WTC11 (cell line): Measurements from ENCODE around the gene TTC4. TPM values are rescaled to one million over a fixed set of nuclear protein-coding genes. Genes with fewer than 3 reads are reported as not detected.

ENCODE experiments used
- ATAC-seq: fragments of 200-7000 bp; cut with Tn5 transposase; 2 replicates; pipeline ENCODE4 v1.10.0; 2021; ENCODE audit warnings: mild to moderate bottlenecking, moderate library complexity
- CTCF ChIA-PET: fragments of 300-600 bp; sonication (Branson Sonifier 250); formaldehyde crosslinking; loops from one replicate; lab custom pipeline; 2021; ENCODE audit warnings: antibody characterized with exemption; lab: Charles Lee
- POLR2A ChIA-PET: fragments of 350-600 bp; sonication (Branson Sonifier 250); formaldehyde crosslinking; loops from one replicate; lab custom pipeline; 2021; ENCODE audit warnings: antibody characterized with exemption; lab: Charles Lee
- DNase-seq: peaks from one replicate; pipeline ENCODE4 v3.0.0; 2021; ENCODE audit warnings: low spot score
- H3K27ac Mint-ChIP-seq: 2 replicates; pipeline ENCODE4 v1.8.0; 2021; ENCODE audit warnings: mixed read lengths
- H3K27me3 Mint-ChIP-seq: 2 replicates; pipeline ENCODE4 v1.8.0; 2021; ENCODE audit warnings: low read depth, mild to moderate bottlenecking, moderate library complexity, mixed read lengths
- H3K36me3 Mint-ChIP-seq: 2 replicates; pipeline ENCODE4 v1.8.0; 2021; ENCODE audit warnings: mixed read lengths
- H3K4me1 Mint-ChIP-seq: 2 replicates; pipeline ENCODE4 v1.8.0; 2022; ENCODE audit warnings: mixed read lengths
- H3K4me3 Mint-ChIP-seq: 2 replicates; pipeline ENCODE4 v1.8.0; 2021; ENCODE audit warnings: mild to moderate bottlenecking, moderate library complexity, mixed read lengths
- H3K9me3 Mint-ChIP-seq: 2 replicates; pipeline ENCODE4 v1.8.0; 2021; ENCODE audit warnings: mixed read lengths
- ATF3 ChIP-seq: sonication (generic); formaldehyde crosslinking; conservative IDR thresholded peaks from 2 replicates; pipeline ENCODE4 v1.8.1; 2022; ENCODE audit warnings: mild to moderate bottlenecking, missing genetic modification reagents
- CBFB ChIP-seq: sonication (generic); formaldehyde crosslinking; IDR thresholded peaks from 2 replicates; pipeline ENCODE4 v1.8.1; 2022; ENCODE audit warnings: mild to moderate bottlenecking, low read depth, missing genetic modification reagents
- CREB1 ChIP-seq: sonication (generic); formaldehyde crosslinking; IDR thresholded peaks from 2 replicates; pipeline ENCODE4 v1.8.0; 2023; ENCODE audit warnings: mild to moderate bottlenecking, missing genetic modification reagents
- CREM ChIP-seq: sonication (generic); formaldehyde crosslinking; IDR thresholded peaks from 2 replicates; pipeline ENCODE4 v1.8.1; 2022; ENCODE audit warnings: mild to moderate bottlenecking, missing genetic modification reagents, moderate library complexity
- ESRRA ChIP-seq: sonication (generic); formaldehyde crosslinking; IDR thresholded peaks from 2 replicates; pipeline ENCODE4 v1.8.1; 2022; ENCODE audit warnings: mild to moderate bottlenecking, missing genetic modification reagents, borderline replicate concordance
- ETV6 ChIP-seq: sonication (generic); formaldehyde crosslinking; IDR thresholded peaks from 2 replicates; pipeline ENCODE4 v1.8.1; 2022; ENCODE audit warnings: mild to moderate bottlenecking, missing genetic modification reagents
- FOXP1 ChIP-seq: sonication (generic); formaldehyde crosslinking; IDR thresholded peaks from 2 replicates; pipeline ENCODE4 v1.8.0; 2022; ENCODE audit warnings: missing genetic modification reagents, mild to moderate bottlenecking, moderate library complexity, borderline replicate concordance
- IRF2 ChIP-seq: sonication (generic); formaldehyde crosslinking; IDR thresholded peaks from 2 replicates; pipeline ENCODE4 v1.8.0; 2022; ENCODE audit warnings: low read depth, missing genetic modification reagents, borderline replicate concordance
- KAT7 ChIP-seq: sonication (generic); formaldehyde crosslinking; IDR thresholded peaks from 2 replicates; pipeline ENCODE4 v1.8.1; 2023; ENCODE audit warnings: missing genetic modification reagents, mild to moderate bottlenecking, borderline replicate concordance
- MLX ChIP-seq: sonication (generic); formaldehyde crosslinking; IDR thresholded peaks from 2 replicates; pipeline ENCODE4 v1.8.1; 2023; ENCODE audit warnings: mild to moderate bottlenecking, missing genetic modification reagents, moderate library complexity
- NFYB ChIP-seq: sonication (generic); formaldehyde crosslinking; conservative IDR thresholded peaks from 2 replicates; pipeline ENCODE4 v1.8.0; 2022; ENCODE audit warnings: low read depth, missing genetic modification reagents
- NR2C2 ChIP-seq: sonication (generic); formaldehyde crosslinking; IDR thresholded peaks from 2 replicates; pipeline ENCODE4 v1.8.0; 2022; ENCODE audit warnings: mild to moderate bottlenecking, missing genetic modification reagents
- OVOL2 ChIP-seq: fragments of 250-450 bp; sonication (Bioruptor Pico); IDR thresholded peaks from 2 replicates; pipeline ENCODE4 v1.9.0; 2021; ENCODE audit warnings: mild to moderate bottlenecking, borderline replicate concordance
- USF2 ChIP-seq: sonication (generic); formaldehyde crosslinking; IDR thresholded peaks from 2 replicates; pipeline ENCODE4 v1.8.1; 2023; ENCODE audit warnings: mild to moderate bottlenecking, missing genetic modification reagents, moderate library complexity
- ZMAT4 ChIP-seq: fragments of 250-450 bp; sonication (Bioruptor Pico); IDR thresholded peaks from 2 replicates; pipeline ENCODE4 v1.9.0; 2021; ENCODE audit warnings: mild to moderate bottlenecking
- ZSCAN18 ChIP-seq: fragments of 250-450 bp; sonication (Bioruptor Pico); IDR thresholded peaks from 2 replicates; pipeline ENCODE4 v2.1.2; 2022; ENCODE audit warnings: mild to moderate bottlenecking, moderate library complexity
- total RNA-seq: library from RNA; stranded (reverse); gene quantifications from 3 replicates; pipeline ENCODE4 v1.2.3, GENCODE V29; 2021
- TF ChIP-seq, protein P1 (sequence below): fragments of 200-600 bp; IDR thresholded peaks from 2 replicates; pipeline ENCODE4 v1.8.0; 2022; ENCODE audit warnings: antibody characterized with exemption
- TF ChIP-seq, protein P2 (sequence below): sonication (generic); formaldehyde crosslinking; IDR thresholded peaks from 2 replicates; pipeline ENCODE4 v1.8.1; 2022; ENCODE audit warnings: low read depth, missing genetic modification reagents, borderline replicate concordance

The TTC4 gene
- total RNA-seq, 1 experiment from 2014 or later, result 18.8 TPM

- TF ChIP-seq USF2 (no peak), CREM (CRISPR knock-in tag) (no peak), ETV6 (no peak), NR2C2 (no peak), ZMAT4 (CRISPR knock-in tag) (no peak), KAT7 (no peak)
- TF ChIP-seq, protein P1, sequence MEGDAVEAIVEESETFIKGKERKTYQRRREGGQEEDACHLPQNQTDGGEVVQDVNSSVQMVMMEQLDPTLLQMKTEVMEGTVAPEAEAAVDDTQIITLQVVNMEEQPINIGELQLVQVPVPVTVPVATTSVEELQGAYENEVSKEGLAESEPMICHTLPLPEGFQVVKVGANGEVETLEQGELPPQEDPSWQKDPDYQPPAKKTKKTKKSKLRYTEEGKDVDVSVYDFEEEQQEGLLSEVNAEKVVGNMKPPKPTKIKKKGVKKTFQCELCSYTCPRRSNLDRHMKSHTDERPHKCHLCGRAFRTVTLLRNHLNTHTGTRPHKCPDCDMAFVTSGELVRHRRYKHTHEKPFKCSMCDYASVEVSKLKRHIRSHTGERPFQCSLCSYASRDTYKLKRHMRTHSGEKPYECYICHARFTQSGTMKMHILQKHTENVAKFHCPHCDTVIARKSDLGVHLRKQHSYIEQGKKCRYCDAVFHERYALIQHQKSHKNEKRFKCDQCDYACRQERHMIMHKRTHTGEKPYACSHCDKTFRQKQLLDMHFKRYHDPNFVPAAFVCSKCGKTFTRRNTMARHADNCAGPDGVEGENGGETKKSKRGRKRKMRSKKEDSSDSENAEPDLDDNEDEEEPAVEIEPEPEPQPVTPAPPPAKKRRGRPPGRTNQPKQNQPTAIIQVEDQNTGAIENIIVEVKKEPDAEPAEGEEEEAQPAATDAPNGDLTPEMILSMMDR, result no peak
These were observed 9.2 kb upstream of the TTC4 start (continued) for GRCh38 chr1:54706419-54706818.

DNA sequence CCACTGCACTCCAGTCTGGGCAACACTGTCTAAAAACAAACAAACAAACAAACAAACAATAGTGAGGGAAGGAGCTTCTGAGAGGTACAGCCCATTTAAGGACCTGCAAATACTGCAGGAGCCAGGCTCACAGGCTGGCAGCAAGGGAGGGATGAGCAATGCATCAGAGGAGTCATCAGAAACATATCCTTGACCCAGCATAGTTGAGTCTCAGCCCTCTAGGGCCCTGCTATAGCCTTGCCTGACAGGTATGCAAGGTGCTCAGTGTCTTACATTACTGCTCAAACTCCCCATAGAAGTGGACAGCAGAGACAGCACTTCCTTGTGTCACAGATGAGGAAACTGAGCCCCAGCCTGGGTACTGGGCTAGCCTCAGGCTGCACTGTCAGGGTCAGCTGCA, 7.3 kb upstream of the TTC4 start:
- H3K27me3 Mint-ChIP-seq, result peaks cover 15% of the 10 kb centered on the region
- POLR2A ChIA-PET, result no interaction called here

More for the DNA sequence above, 7.3 kb upstream of the TTC4 start:
- H3K9me3 Mint-ChIP-seq, result no peaks in the 10 kb centered on the region
- DNase-seq, result no peak
- CTCF ChIA-PET, result no interaction called here
- H3K36me3 Mint-ChIP-seq, result no peaks in the 10 kb centered on the region
- no peak for TF ChIP-seq MLX
- TF ChIP-seq FOXP1, result no peak
- TF ChIP-seq NFYB, result no peak
- TF ChIP-seq ESRRA (CRISPR knock-in tag), result no peak
- TF ChIP-seq ZSCAN18 (CRISPR knock-in tag), result no peak
- TF ChIP-seq OVOL2, result no peak
- no peak for TF ChIP-seq CREB1 (CRISPR knock-in tag)
- no peak for TF ChIP-seq ATF3 (CRISPR knock-in tag)
- TF ChIP-seq, protein P2, sequence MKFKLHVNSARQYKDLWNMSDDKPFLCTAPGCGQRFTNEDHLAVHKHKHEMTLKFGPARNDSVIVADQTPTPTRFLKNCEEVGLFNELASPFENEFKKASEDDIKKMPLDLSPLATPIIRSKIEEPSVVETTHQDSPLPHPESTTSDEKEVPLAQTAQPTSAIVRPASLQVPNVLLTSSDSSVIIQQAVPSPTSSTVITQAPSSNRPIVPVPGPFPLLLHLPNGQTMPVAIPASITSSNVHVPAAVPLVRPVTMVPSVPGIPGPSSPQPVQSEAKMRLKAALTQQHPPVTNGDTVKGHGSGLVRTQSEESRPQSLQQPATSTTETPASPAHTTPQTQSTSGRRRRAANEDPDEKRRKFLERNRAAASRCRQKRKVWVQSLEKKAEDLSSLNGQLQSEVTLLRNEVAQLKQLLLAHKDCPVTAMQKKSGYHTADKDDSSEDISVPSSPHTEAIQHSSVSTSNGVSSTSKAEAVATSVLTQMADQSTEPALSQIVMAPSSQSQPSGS, result no peak
- no peak for TF ChIP-seq CBFB (CRISPR knock-in tag)
- TF ChIP-seq IRF2, result no peak
- TF ChIP-seq, all 79 proteins: peak for 0
- no peak overlapping the region for H3K27ac Mint-ChIP-seq
- H3K4me3 Mint-ChIP-seq, result no peak overlapping the region
- no peak for ATAC-seq
- no peaks in the 10 kb centered on the region for H3K4me1 Mint-ChIP-seq
